HepG2 (cell line): ENCODE measurements around the gene CAPN9. TPM values are rescaled to one million over a fixed set of nuclear protein-coding genes. Genes with fewer than 3 reads are reported as not detected.

ENCODE experiments used
- CBX5 ChIP-seq: sonication (generic); formaldehyde crosslinking; IDR thresholded peaks from 2 replicates; pipeline ENCODE4 v1.4.0; 2020; ENCODE audit warnings: missing genetic modification reagents, borderline replicate concordance
- CEBPZ ChIP-seq: IDR thresholded peaks from 2 replicates; pipeline ENCODE4 v1.6.1; 2012; ENCODE audit warnings: low read length, improper control_type of control experiment
- DMAP1 ChIP-seq: IDR thresholded peaks from 2 replicates; pipeline ENCODE4 v1.6.1; 2016
- ELF3 ChIP-seq: IDR thresholded peaks from 2 replicates; pipeline ENCODE4 v1.6.1; 2016; ENCODE audit warnings: missing genetic modification reagents, missing compliant biosample characterization
- FOXA3 ChIP-seq: IDR thresholded peaks from 2 replicates; pipeline ENCODE4 v1.6.1; 2016; ENCODE audit warnings: missing genetic modification reagents, missing compliant biosample characterization
- FOXP1 ChIP-seq, 2 experiments: fragments of 450-650 bp in 1 of 2; IDR thresholded peaks; 2 replicates each; pipeline ENCODE4 v1.6.1; 2017 to 2018; ENCODE audit warnings: antibody characterized with exemption in 1 of 2
- GPN1 ChIP-seq: sonication (generic); formaldehyde crosslinking; IDR thresholded peaks from 2 replicates; pipeline ENCODE4 v1.5.1; 2020; ENCODE audit warnings: missing genetic modification reagents, borderline replicate concordance
- IRF2 ChIP-seq: IDR thresholded peaks from 2 replicates; pipeline ENCODE4 v1.6.1; 2018; ENCODE audit warnings: missing genetic modification reagents, missing compliant biosample characterization
- KAT7 ChIP-seq: IDR thresholded peaks from 2 replicates; pipeline ENCODE4 v1.6.1; 2018; ENCODE audit warnings: borderline replicate concordance, missing compliant biosample characterization
- KLF15 ChIP-seq: sonication (generic); formaldehyde crosslinking; IDR thresholded peaks from 2 replicates; pipeline ENCODE4 v1.8.1; 2023; ENCODE audit warnings: borderline replicate concordance, mild to moderate bottlenecking, inconsistent platforms, missing genetic modification reagents, mixed read lengths
- MIER2 ChIP-seq: IDR thresholded peaks from 2 replicates; pipeline ENCODE4 v1.6.1; 2016; ENCODE audit warnings: missing biosample characterization, missing genetic modification reagents
- MTF2 ChIP-seq: sonication (generic); formaldehyde crosslinking; IDR thresholded peaks from 2 replicates; pipeline ENCODE4 v1.5.0; 2020; ENCODE audit warnings: missing genetic modification reagents, borderline replicate concordance
- RELA ChIP-seq: sonication (generic); formaldehyde crosslinking; IDR thresholded peaks from 2 replicates; pipeline ENCODE4 v1.4.0; 2020; ENCODE audit warnings: missing genetic modification reagents
- SMARCE1 ChIP-seq: fragments of 450-650 bp; IDR thresholded peaks from 2 replicates; pipeline ENCODE4 v1.6.1; 2017; ENCODE audit warnings: borderline replicate concordance
- SMYD3 ChIP-seq: sonication (generic); formaldehyde crosslinking; IDR thresholded peaks from 2 replicates; pipeline ENCODE4 v1.8.1; 2023; ENCODE audit warnings: mild to moderate bottlenecking, missing genetic modification reagents
- STAT5B ChIP-seq: sonication (generic); formaldehyde crosslinking; IDR thresholded peaks from 2 replicates; pipeline ENCODE4 v1.4.0; 2020; ENCODE audit warnings: missing genetic modification reagents
- TCF12 ChIP-seq, 2 experiments: fragments of 450-650 bp in 1 of 2; sonication (generic) in 1 of 2; formaldehyde crosslinking in 1 of 2; IDR thresholded peaks; 2 replicates each; pipeline versions ENCODE4 v1.6.1 to v1.8.0; 2017 to 2022; ENCODE audit warnings: antibody characterized with exemption in 1 of 2, mild to moderate bottlenecking in 1 of 2, missing genetic modification reagents in 1 of 2, moderate library complexity in 1 of 2
- TRIM24 ChIP-seq: sonication (generic); formaldehyde crosslinking; IDR thresholded peaks from 2 replicates; pipeline ENCODE4 v1.8.0; 2022; ENCODE audit warnings: mild to moderate bottlenecking, missing genetic modification reagents
- YEATS2 ChIP-seq: sonication (generic); formaldehyde crosslinking; IDR thresholded peaks from 2 replicates; pipeline ENCODE4 v1.4.0; 2020; ENCODE audit warnings: missing genetic modification reagents, borderline replicate concordance
- YY1 ChIP-seq: IDR thresholded peaks from 2 replicates; pipeline ENCODE4 v1.6.1; 2011; ENCODE audit warnings: low read length, low read depth, moderate library complexity, mild to moderate bottlenecking; ENCODE audit not compliant: insufficient read depth, insufficient replicate concordance
- ZNF160 ChIP-seq: sonication (generic); formaldehyde crosslinking; IDR thresholded peaks from 2 replicates; pipeline ENCODE4 v1.8.0; 2022; ENCODE audit warnings: mild to moderate bottlenecking, inconsistent platforms, missing genetic modification reagents
- ZNF329 ChIP-seq: sonication (generic); formaldehyde crosslinking; IDR thresholded peaks from 2 replicates; pipeline ENCODE4 v1.9.0; 2021; ENCODE audit warnings: low read depth, mild to moderate bottlenecking, missing genetic modification reagents
- ZNF549 ChIP-seq: sonication (generic); formaldehyde crosslinking; IDR thresholded peaks from 2 replicates; pipeline ENCODE4 v1.5.0; 2020; ENCODE audit warnings: missing genetic modification reagents
- ZNF552 ChIP-seq: sonication (generic); formaldehyde crosslinking; IDR thresholded peaks from 2 replicates; pipeline ENCODE4 v1.9.0; 2022; ENCODE audit warnings: missing genetic modification reagents, mild to moderate bottlenecking, borderline replicate concordance
- ZNF572 ChIP-seq: sonication (generic); formaldehyde crosslinking; IDR thresholded peaks from 2 replicates; pipeline ENCODE4 v1.5.1; 2020; ENCODE audit warnings: mild to moderate bottlenecking, missing genetic modification reagents
- ZNF644 ChIP-seq: IDR thresholded peaks from 2 replicates; pipeline ENCODE4 v1.6.1; 2016; ENCODE audit warnings: low read depth
- ZNF724P ChIP-seq: sonication (generic); formaldehyde crosslinking; IDR thresholded peaks from 2 replicates; pipeline ENCODE4 v1.8.0; 2022; ENCODE audit warnings: missing genetic modification reagents, borderline replicate concordance
- ZNF75D ChIP-seq: sonication (generic); formaldehyde crosslinking; IDR thresholded peaks from 2 replicates; pipeline ENCODE4 v1.8.1; 2023; ENCODE audit warnings: missing genetic modification reagents, mild to moderate bottlenecking, borderline replicate concordance
- polyA plus RNA-seq, 8 experiments: library from polyadenylated mRNA; depleted of rRNA in 3 of 8; stranded (reverse) in 7 of 8; unstranded in 1 of 8; fragments of >200 nt; fragmentation: Illumina TruSeq in 4 of 8; extraction: Trizol in 4 of 8; gene quantifications; 2 replicates each; pipeline versions ENCODE4 v1.2.1 to v1.2.3, GENCODE V29; 2011 to 2016; ENCODE audit warnings: low read depth in 4 of 8, missing spikeins in 1 of 8, mixed read lengths in 1 of 8; ENCODE audit not compliant: insufficient read depth in 1 of 8
- total RNA-seq, 5 experiments: library from RNA; depleted of rRNA; stranded (reverse); fragments of >200 nt; fragmentation: Illumina TruSeq; extraction: Trizol; gene quantifications; 2 replicates each; pipeline ENCODE4 v1.2.3, GENCODE V29; 2016; ENCODE audit warnings: low read depth in 1 of 5

CAPN9 gene
- total and polyA plus RNA-seq, 2 of the 13 experiments (the other 11 are each of a cell fraction or from before 2014, with no cell fraction given): 0.04 to 0.31 TPM

GRCh38 chr1:230708631-230709580 lies 38.3 kb upstream of the CAPN9 start (continued):
- TF ChIP-seq CEBPZ (no peak), ELF3 (CRISPR knock-in tag) (peak; percentile 98), FOXA3 (CRISPR knock-in tag) (peak; percentile 85), KAT7 (CRISPR knock-in tag) (peak; percentile 84; the same call in 1 of the 2 replicates), ZNF160 (CRISPR knock-in tag) (peak; percentile 82), DMAP1 (CRISPR knock-in tag) (peak; percentile 97), MTF2 (CRISPR knock-in tag) (no peak), KLF15 (CRISPR knock-in tag) (peak; percentile 69; the same call in 1 of the 2 replicates), TRIM24 (CRISPR knock-in tag) (peak; percentile 56; the same call in 1 of the 2 replicates), YY1 (peak; percentile 66), ZNF75D (CRISPR knock-in tag) (no peak), FOXP1 (IDR thresholded peaks at IDR 0.05) (no peak), FOXP1 (CRISPR knock-in tag; IDR thresholded peaks at IDR 0.05) (peak; percentile 83), STAT5B (CRISPR knock-in tag) (peak; percentile 81; the same call in 1 of the 2 replicates), ZNF572 (CRISPR knock-in tag) (no peak), ZNF329 (CRISPR knock-in tag) (peak; percentile 72; the same call in 1 of the 2 replicates), CBX5 (peak; percentile 89; the same call in 1 of the 2 replicates), YEATS2 (CRISPR knock-in tag) (peak; percentile 54; the same call in 1 of the 2 replicates), RELA (CRISPR knock-in tag) (no peak), MIER2 (CRISPR knock-in tag) (peak; percentile 36; the same call in 1 of the 2 replicates), SMARCE1 (no peak), ZNF549 (CRISPR knock-in tag) (no peak), ZNF552 (CRISPR knock-in tag) (no peak), IRF2 (peak; percentile 98), TCF12 (IDR thresholded peaks at IDR 0.05) (no peak), TCF12 (CRISPR knock-in tag; IDR thresholded peaks at IDR 0.05) (peak; percentile 84; the same call in 1 of the 2 replicates), ZNF724P (CRISPR knock-in tag) (0 out of 2 replicates have a peak, but pooled peaks have one; percentile 33), ZNF644 (CRISPR knock-in tag) (peak; percentile 80; the same call in 1 of the 2 replicates), GPN1 (CRISPR knock-in tag) (no peak), SMYD3 (peak; percentile 25; the same call in 1 of the 2 replicates)
